ENCODE results near the gene USP24. TPM values are rescaled to one million over a fixed set of nuclear protein-coding genes. Genes with fewer than 3 reads are reported as not detected.

USP24 gene
- total RNA-seq, 1 experiment from 2014 or later: 40.9 TPM

DNA sequence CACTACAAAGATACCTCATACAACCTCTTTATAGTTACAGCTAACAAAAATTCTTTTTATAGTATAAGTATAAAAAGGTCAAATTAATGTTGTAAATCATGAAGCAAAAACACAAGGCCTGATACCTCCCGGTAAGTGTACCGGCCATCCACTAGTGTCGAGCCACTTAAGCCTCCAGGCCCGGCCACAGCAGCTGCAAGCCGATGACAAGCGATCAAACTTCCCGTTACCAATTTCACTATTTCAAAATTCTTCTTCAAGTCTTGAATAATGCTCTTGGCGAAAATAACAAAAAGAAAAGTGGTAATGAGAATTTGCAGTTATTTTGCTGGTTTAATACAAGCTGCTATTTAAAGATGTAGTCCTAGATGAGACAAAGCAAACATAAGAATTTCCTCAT is 67.6 kb downstream of the USP24 start:
- ATAC-seq (no peak), DNase-seq (ENCODE audit: low spot score) (no peak)
- no peak overlapping the region for H3K4me3 Mint-ChIP-seq
- ChIA-PET POLR2A (no interaction called here), CTCF (no interaction called here)
- H3K36me3 Mint-ChIP-seq: peaks cover 38% of the 10 kb centered on the region
- TF ChIP-seq, protein P1, sequence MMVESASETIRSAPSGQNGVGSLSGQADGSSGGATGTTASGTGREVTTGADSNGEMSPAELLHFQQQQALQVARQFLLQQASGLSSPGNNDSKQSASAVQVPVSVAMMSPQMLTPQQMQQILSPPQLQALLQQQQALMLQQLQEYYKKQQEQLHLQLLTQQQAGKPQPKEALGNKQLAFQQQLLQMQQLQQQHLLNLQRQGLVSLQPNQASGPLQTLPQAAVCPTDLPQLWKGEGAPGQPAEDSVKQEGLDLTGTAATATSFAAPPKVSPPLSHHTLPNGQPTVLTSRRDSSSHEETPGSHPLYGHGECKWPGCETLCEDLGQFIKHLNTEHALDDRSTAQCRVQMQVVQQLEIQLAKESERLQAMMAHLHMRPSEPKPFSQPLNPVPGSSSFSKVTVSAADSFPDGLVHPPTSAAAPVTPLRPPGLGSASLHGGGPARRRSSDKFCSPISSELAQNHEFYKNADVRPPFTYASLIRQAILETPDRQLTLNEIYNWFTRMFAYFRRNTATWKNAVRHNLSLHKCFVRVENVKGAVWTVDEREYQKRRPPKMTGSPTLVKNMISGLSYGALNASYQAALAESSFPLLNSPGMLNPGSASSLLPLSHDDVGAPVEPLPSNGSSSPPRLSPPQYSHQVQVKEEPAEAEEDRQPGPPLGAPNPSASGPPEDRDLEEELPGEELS (CRISPR knock-in tag; IDR thresholded peaks at IDR 0.05): no peak
- TF ChIP-seq, protein P2, sequence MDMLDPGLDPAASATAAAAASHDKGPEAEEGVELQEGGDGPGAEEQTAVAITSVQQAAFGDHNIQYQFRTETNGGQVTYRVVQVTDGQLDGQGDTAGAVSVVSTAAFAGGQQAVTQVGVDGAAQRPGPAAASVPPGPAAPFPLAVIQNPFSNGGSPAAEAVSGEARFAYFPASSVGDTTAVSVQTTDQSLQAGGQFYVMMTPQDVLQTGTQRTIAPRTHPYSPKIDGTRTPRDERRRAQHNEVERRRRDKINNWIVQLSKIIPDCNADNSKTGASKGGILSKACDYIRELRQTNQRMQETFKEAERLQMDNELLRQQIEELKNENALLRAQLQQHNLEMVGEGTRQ (CRISPR knock-in tag; IDR thresholded peaks at IDR 0.05): no peak
- TF ChIP-seq FOXP1 (CRISPR knock-in tag; IDR thresholded peaks at IDR 0.05; ENCODE audit: borderline replicate concordance): no peak
- TF ChIP-seq GABPB1 (CRISPR knock-in tag; IDR thresholded peaks at IDR 0.05): no peak
- no peak for TF ChIP-seq ZNF671 (CRISPR knock-in tag; IDR thresholded peaks at IDR 0.05)
- TF ChIP-seq, protein P3, sequence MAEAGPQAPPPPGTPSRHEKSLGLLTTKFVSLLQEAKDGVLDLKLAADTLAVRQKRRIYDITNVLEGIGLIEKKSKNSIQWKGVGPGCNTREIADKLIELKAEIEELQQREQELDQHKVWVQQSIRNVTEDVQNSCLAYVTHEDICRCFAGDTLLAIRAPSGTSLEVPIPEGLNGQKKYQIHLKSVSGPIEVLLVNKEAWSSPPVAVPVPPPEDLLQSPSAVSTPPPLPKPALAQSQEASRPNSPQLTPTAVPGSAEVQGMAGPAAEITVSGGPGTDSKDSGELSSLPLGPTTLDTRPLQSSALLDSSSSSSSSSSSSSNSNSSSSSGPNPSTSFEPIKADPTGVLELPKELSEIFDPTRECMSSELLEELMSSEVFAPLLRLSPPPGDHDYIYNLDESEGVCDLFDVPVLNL (CRISPR knock-in tag; IDR thresholded peaks at IDR 0.05; ENCODE audit: borderline replicate concordance, low read depth): no peak
- no peak for TF ChIP-seq CREB1 (CRISPR knock-in tag; IDR thresholded peaks at IDR 0.05)
- TF ChIP-seq, protein P4, sequence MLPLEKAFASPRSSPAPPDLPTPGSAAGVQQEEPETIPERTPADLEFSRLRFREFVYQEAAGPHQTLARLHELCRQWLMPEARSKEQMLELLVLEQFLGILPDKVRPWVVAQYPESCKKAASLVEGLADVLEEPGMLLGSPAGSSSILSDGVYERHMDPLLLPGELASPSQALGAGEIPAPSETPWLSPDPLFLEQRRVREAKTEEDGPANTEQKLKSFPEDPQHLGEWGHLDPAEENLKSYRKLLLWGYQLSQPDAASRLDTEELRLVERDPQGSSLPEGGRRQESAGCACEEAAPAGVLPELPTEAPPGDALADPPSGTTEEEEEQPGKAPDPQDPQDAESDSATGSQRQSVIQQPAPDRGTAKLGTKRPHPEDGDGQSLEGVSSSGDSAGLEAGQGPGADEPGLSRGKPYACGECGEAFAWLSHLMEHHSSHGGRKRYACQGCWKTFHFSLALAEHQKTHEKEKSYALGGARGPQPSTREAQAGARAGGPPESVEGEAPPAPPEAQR (CRISPR knock-in tag; IDR thresholded peaks at IDR 0.05): no peak
- TF ChIP-seq, protein P5, sequence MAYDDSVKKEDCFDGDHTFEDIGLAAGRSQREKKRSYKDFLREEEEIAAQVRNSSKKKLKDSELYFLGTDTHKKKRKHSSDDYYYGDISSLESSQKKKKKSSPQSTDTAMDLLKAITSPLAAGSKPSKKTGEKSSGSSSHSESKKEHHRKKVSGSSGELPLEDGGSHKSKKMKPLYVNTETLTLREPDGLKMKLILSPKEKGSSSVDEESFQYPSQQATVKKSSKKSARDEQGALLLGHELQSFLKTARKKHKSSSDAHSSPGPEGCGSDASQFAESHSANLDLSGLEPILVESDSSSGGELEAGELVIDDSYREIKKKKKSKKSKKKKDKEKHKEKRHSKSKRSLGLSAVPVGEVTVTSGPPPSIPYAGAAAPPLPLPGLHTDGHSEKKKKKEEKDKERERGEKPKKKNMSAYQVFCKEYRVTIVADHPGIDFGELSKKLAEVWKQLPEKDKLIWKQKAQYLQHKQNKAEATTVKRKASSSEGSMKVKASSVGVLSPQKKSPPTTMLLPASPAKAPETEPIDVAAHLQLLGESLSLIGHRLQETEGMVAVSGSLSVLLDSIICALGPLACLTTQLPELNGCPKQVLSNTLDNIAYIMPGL (CRISPR knock-in tag; IDR thresholded peaks at IDR 0.05): no peak
- TF ChIP-seq, protein P6, sequence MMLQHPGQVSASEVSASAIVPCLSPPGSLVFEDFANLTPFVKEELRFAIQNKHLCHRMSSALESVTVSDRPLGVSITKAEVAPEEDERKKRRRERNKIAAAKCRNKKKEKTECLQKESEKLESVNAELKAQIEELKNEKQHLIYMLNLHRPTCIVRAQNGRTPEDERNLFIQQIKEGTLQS (CRISPR knock-in tag; conservative IDR thresholded peaks at IDR 0.05): no peak
- TF ChIP-seq SMAD4 (CRISPR knock-in tag; IDR thresholded peaks at IDR 0.05): no peak
- no peak for TF ChIP-seq RELA (CRISPR knock-in tag; IDR thresholded peaks at IDR 0.05; ENCODE audit: borderline replicate concordance)
- no peak for TF ChIP-seq ZNF317 (CRISPR knock-in tag; IDR thresholded peaks at IDR 0.05; ENCODE audit: borderline replicate concordance, low read depth)
- no peak for TF ChIP-seq ZNF219 (CRISPR knock-in tag; IDR thresholded peaks at IDR 0.05; ENCODE audit: borderline replicate concordance)
- no peak for TF ChIP-seq NFYB (CRISPR knock-in tag; conservative IDR thresholded peaks at IDR 0.05; ENCODE audit: low read depth)
- no peak for TF ChIP-seq EMX1 (CRISPR knock-in tag; IDR thresholded peaks at IDR 0.05)
- TF ChIP-seq ZNF396 (CRISPR knock-in tag; IDR thresholded peaks at IDR 0.05; ENCODE audit: borderline replicate concordance): no peak
- no peaks in the 10 kb centered on the region for H3K4me1 Mint-ChIP-seq
- H3K27ac Mint-ChIP-seq: no peak overlapping the region
- no peaks in the 10 kb centered on the region for H3K9me3 Mint-ChIP-seq
- no peaks in the 10 kb centered on the region for H3K27me3 Mint-ChIP-seq (ENCODE audit: low read depth)

DNA sequence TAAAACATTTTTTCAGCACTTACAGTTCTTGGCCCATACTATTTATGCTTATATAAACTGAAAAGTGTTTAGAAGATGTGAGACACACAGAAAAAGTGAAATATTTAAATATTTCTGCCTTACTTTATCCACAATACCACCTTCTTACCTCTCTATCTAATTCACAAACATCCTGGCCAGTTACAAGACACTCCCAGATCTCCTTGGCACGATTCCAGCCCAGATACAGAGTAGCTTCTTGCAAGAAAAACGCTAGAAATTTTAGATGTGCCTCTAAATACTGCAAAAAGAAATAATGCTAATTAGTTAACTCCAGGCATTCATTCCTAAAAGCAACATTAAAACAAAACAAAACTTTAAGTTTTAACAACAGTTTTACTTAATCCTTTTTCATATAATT is 68.4 kb downstream of the USP24 start:
- Mint-ChIP-seq H3K4me1 (no peaks in the 10 kb centered on the region), H3K9me3 (no peaks in the 10 kb centered on the region), H3K4me3 (no peak overlapping the region), H3K27me3 (ENCODE audit: low read depth) (no peaks in the 10 kb centered on the region), H3K27ac (no peak overlapping the region), H3K36me3 (peaks cover 44% of the 10 kb centered on the region)
- CTCF ChIA-PET: no interaction called here
- POLR2A ChIA-PET: no interaction called here
- DNase-seq (ENCODE audit: low spot score): no peak
- ATAC-seq: no peak
- TF ChIP-seq, protein P7, sequence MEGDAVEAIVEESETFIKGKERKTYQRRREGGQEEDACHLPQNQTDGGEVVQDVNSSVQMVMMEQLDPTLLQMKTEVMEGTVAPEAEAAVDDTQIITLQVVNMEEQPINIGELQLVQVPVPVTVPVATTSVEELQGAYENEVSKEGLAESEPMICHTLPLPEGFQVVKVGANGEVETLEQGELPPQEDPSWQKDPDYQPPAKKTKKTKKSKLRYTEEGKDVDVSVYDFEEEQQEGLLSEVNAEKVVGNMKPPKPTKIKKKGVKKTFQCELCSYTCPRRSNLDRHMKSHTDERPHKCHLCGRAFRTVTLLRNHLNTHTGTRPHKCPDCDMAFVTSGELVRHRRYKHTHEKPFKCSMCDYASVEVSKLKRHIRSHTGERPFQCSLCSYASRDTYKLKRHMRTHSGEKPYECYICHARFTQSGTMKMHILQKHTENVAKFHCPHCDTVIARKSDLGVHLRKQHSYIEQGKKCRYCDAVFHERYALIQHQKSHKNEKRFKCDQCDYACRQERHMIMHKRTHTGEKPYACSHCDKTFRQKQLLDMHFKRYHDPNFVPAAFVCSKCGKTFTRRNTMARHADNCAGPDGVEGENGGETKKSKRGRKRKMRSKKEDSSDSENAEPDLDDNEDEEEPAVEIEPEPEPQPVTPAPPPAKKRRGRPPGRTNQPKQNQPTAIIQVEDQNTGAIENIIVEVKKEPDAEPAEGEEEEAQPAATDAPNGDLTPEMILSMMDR (IDR thresholded peaks at IDR 0.05): no peak
- TF ChIP-seq MYBL2 (CRISPR knock-in tag; IDR thresholded peaks at IDR 0.05) (no peak), ZBTB21 (CRISPR knock-in tag; IDR thresholded peaks at IDR 0.05; ENCODE audit: borderline replicate concordance) (no peak)
- TF ChIP-seq, protein P8, sequence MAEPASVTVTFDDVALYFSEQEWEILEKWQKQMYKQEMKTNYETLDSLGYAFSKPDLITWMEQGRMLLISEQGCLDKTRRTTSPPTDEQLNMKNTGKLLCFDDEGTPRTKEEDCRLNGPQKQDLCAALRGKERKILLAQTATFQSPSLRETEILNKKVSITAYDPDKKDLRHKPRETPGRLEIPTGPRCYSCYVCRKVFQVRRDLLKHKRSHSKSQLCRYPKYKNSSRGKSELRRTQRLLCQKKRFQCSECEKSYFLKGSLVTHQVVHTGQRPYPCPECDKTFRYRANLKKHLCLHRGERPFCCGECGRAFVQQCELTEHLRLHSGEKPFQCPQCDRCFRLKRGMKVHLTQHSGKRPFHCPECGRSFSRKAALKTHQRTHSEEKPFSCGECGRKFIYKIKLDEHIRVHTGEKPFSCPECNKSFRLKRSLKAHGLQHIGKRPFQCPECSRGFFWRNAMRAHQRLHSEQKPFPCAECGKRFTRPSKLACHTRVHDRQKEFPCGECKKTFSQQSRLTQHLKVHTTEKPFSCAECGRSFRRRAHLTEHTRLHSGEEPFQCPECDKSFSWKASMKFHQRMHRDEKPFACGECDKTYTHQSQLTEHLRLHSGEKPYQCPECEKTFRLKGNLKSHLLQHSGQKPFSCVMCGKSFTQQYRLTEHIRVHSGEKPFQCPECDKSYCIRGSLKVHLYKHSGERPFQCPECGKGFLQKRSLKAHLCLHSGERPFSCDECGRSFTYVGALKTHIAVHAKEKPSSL (CRISPR knock-in tag; conservative IDR thresholded peaks at IDR 0.05): no peak
